ENCODE measurements around the gene MINDY1.

GRCh38 chr1:150967936-150968335 is 38.8 kb downstream of the MINDY1 start:
- TF ChIP-seq CTCF (IDR thresholded peaks at IDR 0.05; ENCODE audit: poor library complexity) (no peak), EZH2 (IDR thresholded peaks at IDR 0.05; ENCODE audit: borderline replicate concordance) (no peak), EZH2phosphoT487 (IDR thresholded peaks at IDR 0.05; ENCODE audit: low read depth, severe bottlenecking, unreplicated experiment) (no peak)
